B cell (primary cell): ENCODE data around the gene SLC16A6.

ENCODE experiments used
- CTCF ChIP-seq: fragments of 200-600 bp; IDR thresholded peaks from one replicate; pipeline ENCODE4 v1.8.0; 2022; ENCODE audit warnings: antibody characterized with exemption, mild to moderate bottlenecking
- EZH2 ChIP-seq: IDR thresholded peaks from 2 replicates; pipeline ENCODE4 v1.6.1; 2012; ENCODE audit warnings: borderline replicate concordance, low read depth, mild to moderate bottlenecking, moderate library complexity, low read length; ENCODE audit not compliant: insufficient read depth, poor library complexity, severe bottlenecking

GRCh38 chr17:68248199-68248825 is 42.6 kb downstream of the SLC16A6 start:
- TF ChIP-seq CTCF, result no peak
- TF ChIP-seq EZH2, result no peak
